Gastroesophageal sphincter (tissue), 3 donors: ENCODE measurements around the gene IRF6.
"Not testable (repeated sequence)": the region's sequence is repeated elsewhere in the genome, so short reads cannot be mapped to it uniquely, and the experiment has no call there.

Experiments
- POLR2AphosphoS5 ChIP-seq: sonication (generic); formaldehyde crosslinking; IDR thresholded peaks from one replicate; pipeline ENCODE4 v1.6.1; 2017; ENCODE audit warnings: antibody characterized with exemption
- TF ChIP-seq, protein P1 (sequence below), 4 experiments: fragments of 200-600 bp in 2 of 4; fragments of 450-650 bp in 2 of 4; sonication (generic) in 1 of 4; IDR thresholded peaks; one replicate each; pipeline ENCODE4 v1.5.1; 2017 to 2019; ENCODE audit warnings: antibody characterized with exemption in 4 of 4, mild to moderate bottlenecking in 2 of 4, moderate library complexity in 2 of 4

DNA sequence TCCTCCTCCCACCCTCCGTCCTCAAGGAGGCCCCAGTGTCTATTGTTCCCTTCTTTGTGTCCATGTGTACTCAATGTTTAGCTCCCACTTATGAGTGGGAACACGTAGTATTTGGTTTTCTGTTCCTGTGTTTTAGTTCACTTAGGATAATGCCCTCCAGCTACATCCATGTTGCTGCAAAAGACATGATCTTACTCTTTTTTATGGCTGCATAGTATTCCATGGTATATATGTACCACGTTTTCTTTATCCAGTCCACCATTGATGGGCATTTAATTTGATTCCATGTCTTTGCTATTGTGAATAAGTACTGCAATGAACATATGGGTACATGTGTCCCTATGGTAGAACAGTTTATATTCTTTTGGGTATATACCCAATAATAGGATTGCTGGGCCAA lies 12.2 kb downstream of the IRF6 start:
- not testable (repeated sequence) for TF ChIP-seq POLR2AphosphoS5
- TF ChIP-seq, protein P1, sequence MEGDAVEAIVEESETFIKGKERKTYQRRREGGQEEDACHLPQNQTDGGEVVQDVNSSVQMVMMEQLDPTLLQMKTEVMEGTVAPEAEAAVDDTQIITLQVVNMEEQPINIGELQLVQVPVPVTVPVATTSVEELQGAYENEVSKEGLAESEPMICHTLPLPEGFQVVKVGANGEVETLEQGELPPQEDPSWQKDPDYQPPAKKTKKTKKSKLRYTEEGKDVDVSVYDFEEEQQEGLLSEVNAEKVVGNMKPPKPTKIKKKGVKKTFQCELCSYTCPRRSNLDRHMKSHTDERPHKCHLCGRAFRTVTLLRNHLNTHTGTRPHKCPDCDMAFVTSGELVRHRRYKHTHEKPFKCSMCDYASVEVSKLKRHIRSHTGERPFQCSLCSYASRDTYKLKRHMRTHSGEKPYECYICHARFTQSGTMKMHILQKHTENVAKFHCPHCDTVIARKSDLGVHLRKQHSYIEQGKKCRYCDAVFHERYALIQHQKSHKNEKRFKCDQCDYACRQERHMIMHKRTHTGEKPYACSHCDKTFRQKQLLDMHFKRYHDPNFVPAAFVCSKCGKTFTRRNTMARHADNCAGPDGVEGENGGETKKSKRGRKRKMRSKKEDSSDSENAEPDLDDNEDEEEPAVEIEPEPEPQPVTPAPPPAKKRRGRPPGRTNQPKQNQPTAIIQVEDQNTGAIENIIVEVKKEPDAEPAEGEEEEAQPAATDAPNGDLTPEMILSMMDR (IDR thresholded peaks at IDR 0.05) = not testable (repeated sequence)
